ENCODE results near the gene VSTM2B. TPM values are rescaled to one million over a fixed set of nuclear protein-coding genes. Genes with fewer than 3 reads are reported as not detected.
A peak's percentile ranks its signal among the peaks of the same experiment; 100 is the strongest.

VSTM2B gene
- total RNA-seq, 1 experiment from 2014 or later, result not detected

GRCh38 chr19:29533578-29534544, 8.1 kb downstream of the VSTM2B start:
- Histone ChIP-seq H3K27ac (no peak overlapping the region), H3K9me3 (replicated peaks) (peaks cover 9% of the 10 kb centered on the region), H3K27me3 (replicated peaks) (peaks cover 16% of the 10 kb centered on the region), H3K4me1 (replicated peaks) (no peaks in the 10 kb centered on the region), H3K4me3 (no peak overlapping the region), H3K36me3 (no peaks in the 10 kb centered on the region)
- peak in 1 of 2 experiments; percentile 31 for DNase-seq (ENCODE audit: low read depth in 1 of 2, low spot score in 2 of 2)

- Histone ChIP-seq H3K4me3 (no peak overlapping the region), H3K4me1 (replicated peaks) (no peaks in the 10 kb centered on the region), H3K9me3 (replicated peaks) (no peaks in the 10 kb centered on the region), H3K27ac (no peak overlapping the region), H3K27me3 (replicated peaks) (peaks cover 2% of the 10 kb centered on the region), H3K36me3 (no peaks in the 10 kb centered on the region)
- peak in 1 of 2 experiments; percentile 37 for DNase-seq (ENCODE audit: low read depth in 1 of 2, low spot score in 2 of 2)
Observed at GRCh38 chr19:29535214-29535831, 9.5 kb downstream of the VSTM2B start.

GRCh38 chr19:29535984-29536508, 10.3 kb downstream of the VSTM2B start:
- Histone ChIP-seq H3K4me1 (replicated peaks) (no peaks in the 10 kb centered on the region), H3K9me3 (replicated peaks) (no peaks in the 10 kb centered on the region), H3K27me3 (replicated peaks) (no peaks in the 10 kb centered on the region), H3K36me3 (no peaks in the 10 kb centered on the region), H3K4me3 (no peak overlapping the region), H3K27ac (no peak overlapping the region)
- DNase-seq (ENCODE audit: low read depth in 1 of 2, low spot score in 2 of 2), result peak in 1 of 2 experiments; percentile 19

- DNase-seq (ENCODE audit: low read depth in 1 of 2, low spot score in 2 of 2), result peak in 1 of 2 experiments; percentile 36
- H3K36me3 ChIP-seq, result no peaks in the 10 kb centered on the region
- no peak overlapping the region for H3K4me3 ChIP-seq
- H3K9me3 ChIP-seq (replicated peaks), result no peaks in the 10 kb centered on the region
- no peak overlapping the region for H3K27ac ChIP-seq
- no peaks in the 10 kb centered on the region for H3K27me3 ChIP-seq (replicated peaks)
- H3K4me1 ChIP-seq (replicated peaks), result no peaks in the 10 kb centered on the region
Observed at GRCh38 chr19:29537181-29537580, 11.4 kb downstream of the VSTM2B start.

GRCh38 chr19:29537601-29538000, 11.8 kb downstream of the VSTM2B start:
- Histone ChIP-seq H3K36me3 (no peaks in the 10 kb centered on the region), H3K4me3 (no peak overlapping the region), H3K27me3 (replicated peaks) (no peaks in the 10 kb centered on the region), H3K27ac (no peak overlapping the region), H3K9me3 (replicated peaks) (no peaks in the 10 kb centered on the region), H3K4me1 (replicated peaks) (no peaks in the 10 kb centered on the region)
- peak in 1 of 2 experiments; percentile 34 for DNase-seq (ENCODE audit: low read depth in 1 of 2, low spot score in 2 of 2)

GRCh38 chr19:29538146-29538545, 12.4 kb downstream of the VSTM2B start:
- Histone ChIP-seq H3K4me3 (no peak overlapping the region), H3K27me3 (replicated peaks) (no peaks in the 10 kb centered on the region), H3K36me3 (no peaks in the 10 kb centered on the region), H3K4me1 (replicated peaks) (no peaks in the 10 kb centered on the region), H3K9me3 (replicated peaks) (no peaks in the 10 kb centered on the region), H3K27ac (no peak overlapping the region)
- no peak for DNase-seq (ENCODE audit: low read depth in 1 of 2, low spot score in 2 of 2)

- H3K4me3 ChIP-seq, result no peak overlapping the region
- no peak overlapping the region for H3K27ac ChIP-seq
- H3K36me3 ChIP-seq, result no peaks in the 10 kb centered on the region
- H3K27me3 ChIP-seq (replicated peaks), result no peaks in the 10 kb centered on the region
- H3K4me1 ChIP-seq (replicated peaks), result no peaks in the 10 kb centered on the region
- H3K9me3 ChIP-seq (replicated peaks), result no peaks in the 10 kb centered on the region
- no peak for DNase-seq (ENCODE audit: low read depth in 1 of 2, low spot score in 2 of 2)
Observed at GRCh38 chr19:29538651-29539050, 12.9 kb downstream of the VSTM2B start.

- no peak overlapping the region for H3K4me3 ChIP-seq
- DNase-seq (ENCODE audit: low read depth in 1 of 2, low spot score in 2 of 2), result no peak
- no peaks in the 10 kb centered on the region for H3K9me3 ChIP-seq (replicated peaks)
- no peaks in the 10 kb centered on the region for H3K4me1 ChIP-seq (replicated peaks)
- no peaks in the 10 kb centered on the region for H3K27me3 ChIP-seq (replicated peaks)
- no peak overlapping the region for H3K27ac ChIP-seq
- no peaks in the 10 kb centered on the region for H3K36me3 ChIP-seq
Observed at GRCh38 chr19:29539131-29539530, 13.3 kb downstream of the VSTM2B start.

GRCh38 chr19:29539670-29540069, 13.9 kb downstream of the VSTM2B start:
- Histone ChIP-seq H3K9me3 (replicated peaks) (no peaks in the 10 kb centered on the region), H3K27me3 (replicated peaks) (no peaks in the 10 kb centered on the region), H3K27ac (no peak overlapping the region), H3K4me1 (replicated peaks) (no peaks in the 10 kb centered on the region), H3K4me3 (no peak overlapping the region), H3K36me3 (no peaks in the 10 kb centered on the region)
- no peak for DNase-seq (ENCODE audit: low read depth in 1 of 2, low spot score in 2 of 2)

GRCh38 chr19:29540114-29540513, 14.3 kb downstream of the VSTM2B start:
- H3K9me3 ChIP-seq (replicated peaks), result no peaks in the 10 kb centered on the region
- H3K27me3 ChIP-seq (replicated peaks), result no peaks in the 10 kb centered on the region
- no peaks in the 10 kb centered on the region for H3K4me1 ChIP-seq (replicated peaks)
- no peak overlapping the region for H3K27ac ChIP-seq
- no peak overlapping the region for H3K4me3 ChIP-seq
- no peaks in the 10 kb centered on the region for H3K36me3 ChIP-seq
- no peak for DNase-seq (ENCODE audit: low read depth in 1 of 2, low spot score in 2 of 2)

GRCh38 chr19:29541473-29542253, 15.9 kb downstream of the VSTM2B start:
- H3K4me3 ChIP-seq, result no peak overlapping the region
- H3K27me3 ChIP-seq (replicated peaks), result no peaks in the 10 kb centered on the region
- H3K9me3 ChIP-seq (replicated peaks), result no peaks in the 10 kb centered on the region
- H3K36me3 ChIP-seq, result no peaks in the 10 kb centered on the region
- DNase-seq (ENCODE audit: low read depth in 1 of 2, low spot score in 2 of 2), result no peak
- no peak overlapping the region for H3K27ac ChIP-seq
- H3K4me1 ChIP-seq (replicated peaks), result no peaks in the 10 kb centered on the region

- Histone ChIP-seq H3K27me3 (replicated peaks) (no peaks in the 10 kb centered on the region), H3K4me1 (replicated peaks) (no peaks in the 10 kb centered on the region), H3K36me3 (no peaks in the 10 kb centered on the region), H3K27ac (no peak overlapping the region), H3K4me3 (no peak overlapping the region), H3K9me3 (replicated peaks) (no peaks in the 10 kb centered on the region)
- DNase-seq (ENCODE audit: low read depth in 1 of 2, low spot score in 2 of 2), result no peak
Observed at GRCh38 chr19:29542327-29542726, 16.5 kb downstream of the VSTM2B start.

- DNase-seq (ENCODE audit: low read depth in 1 of 2, low spot score in 2 of 2), result peak in 1 of 2 experiments; percentile 11
- Histone ChIP-seq H3K36me3 (no peaks in the 10 kb centered on the region), H3K9me3 (replicated peaks) (no peaks in the 10 kb centered on the region), H3K27me3 (replicated peaks) (no peaks in the 10 kb centered on the region), H3K4me1 (replicated peaks) (no peaks in the 10 kb centered on the region), H3K4me3 (no peak overlapping the region), H3K27ac (no peak overlapping the region)
Observed at GRCh38 chr19:29542776-29543175, 17.0 kb downstream of the VSTM2B start.
